ENCODE measurements around the gene RNU2-63P.
"Not testable (repeated sequence)": the region's sequence is repeated elsewhere in the genome, so short reads cannot be mapped to it uniquely, and the experiment has no call there.

DNA sequence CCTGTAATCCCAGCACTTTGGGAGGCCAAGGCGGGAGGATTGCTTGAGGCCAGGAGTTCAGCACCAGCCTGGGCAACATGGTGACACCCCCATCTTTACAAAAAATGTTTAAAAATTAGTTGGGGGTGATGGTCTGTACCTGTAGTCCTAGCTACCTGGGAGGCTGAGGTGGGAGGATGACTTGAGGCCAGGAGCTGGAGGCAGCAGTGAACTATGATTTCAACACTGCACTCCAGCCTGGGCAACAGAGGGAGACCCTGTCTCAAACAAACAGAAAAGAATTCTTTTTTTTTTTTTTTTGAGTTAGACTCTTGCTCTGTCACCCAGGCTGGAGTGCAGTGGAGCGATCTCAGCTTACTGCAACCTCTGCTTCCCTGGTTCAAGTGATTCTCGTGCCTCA is 15.9 kb downstream of the RNU2-63P start:
- TF ChIP-seq, protein P1, sequence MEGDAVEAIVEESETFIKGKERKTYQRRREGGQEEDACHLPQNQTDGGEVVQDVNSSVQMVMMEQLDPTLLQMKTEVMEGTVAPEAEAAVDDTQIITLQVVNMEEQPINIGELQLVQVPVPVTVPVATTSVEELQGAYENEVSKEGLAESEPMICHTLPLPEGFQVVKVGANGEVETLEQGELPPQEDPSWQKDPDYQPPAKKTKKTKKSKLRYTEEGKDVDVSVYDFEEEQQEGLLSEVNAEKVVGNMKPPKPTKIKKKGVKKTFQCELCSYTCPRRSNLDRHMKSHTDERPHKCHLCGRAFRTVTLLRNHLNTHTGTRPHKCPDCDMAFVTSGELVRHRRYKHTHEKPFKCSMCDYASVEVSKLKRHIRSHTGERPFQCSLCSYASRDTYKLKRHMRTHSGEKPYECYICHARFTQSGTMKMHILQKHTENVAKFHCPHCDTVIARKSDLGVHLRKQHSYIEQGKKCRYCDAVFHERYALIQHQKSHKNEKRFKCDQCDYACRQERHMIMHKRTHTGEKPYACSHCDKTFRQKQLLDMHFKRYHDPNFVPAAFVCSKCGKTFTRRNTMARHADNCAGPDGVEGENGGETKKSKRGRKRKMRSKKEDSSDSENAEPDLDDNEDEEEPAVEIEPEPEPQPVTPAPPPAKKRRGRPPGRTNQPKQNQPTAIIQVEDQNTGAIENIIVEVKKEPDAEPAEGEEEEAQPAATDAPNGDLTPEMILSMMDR (conservative IDR thresholded peaks at IDR 0.05) = not testable (repeated sequence)
- TF ChIP-seq ZFX (IDR thresholded peaks at IDR 0.05) = not testable (repeated sequence)

Data from C4-2B (cell line).